Small intestine (tissue), 7 donors: ENCODE data around the gene RTP2. TPM values are rescaled to one million over a fixed set of nuclear protein-coding genes. Genes with fewer than 3 reads are reported as not detected.

Source experiments
- DNase-seq, 2 donors: peaks; one replicate each; pipeline versions ENCODE4 v3.0.0 to v3.0.0-alpha.2; 2013
- FAIRE-seq: peaks from 2 replicates; lab custom pipeline; 2012; peaks lifted over from hg19 to GRCh38; lab: Jason Lieb, UNC
- H3K27ac ChIP-seq, 3 donors: one replicate each; pipeline ENCODE4 v1.5.1; 2013; ENCODE audit warnings: low read length in 2 of 3, mild to moderate bottlenecking in 2 of 3, control low read depth in 1 of 3, inconsistent platforms in 1 of 3, low read depth in 1 of 3, moderate library complexity in 1 of 3
- H3K27me3 ChIP-seq, 3 donors: one replicate each; pipeline ENCODE4 v1.6.1; 2013; ENCODE audit warnings: low read length in 3 of 3, inconsistent platforms in 1 of 3; ENCODE audit not compliant: control insufficient read depth in 3 of 3, insufficient read depth in 3 of 3
- H3K36me3 ChIP-seq, 3 donors: one replicate each; pipeline ENCODE4 v1.6.1; 2013; ENCODE audit warnings: low read length in 3 of 3, inconsistent platforms in 1 of 3, low read depth in 1 of 3, mild to moderate bottlenecking in 1 of 3, moderate library complexity in 1 of 3; ENCODE audit not compliant: control insufficient read depth in 3 of 3, insufficient read depth in 2 of 3
- H3K4me1 ChIP-seq, 3 donors: one replicate each; pipeline ENCODE4 v1.6.1; 2013; ENCODE audit warnings: low read length in 2 of 3, inconsistent platforms in 1 of 3, low read depth in 1 of 3, mild to moderate bottlenecking in 1 of 3, moderate library complexity in 1 of 3; ENCODE audit not compliant: control insufficient read depth in 3 of 3, insufficient read depth in 2 of 3
- H3K4me3 ChIP-seq, 3 donors: one replicate each; pipeline ENCODE4 v1.5.1; 2013; ENCODE audit warnings: low read length in 3 of 3, control low read depth in 1 of 3, inconsistent platforms in 1 of 3, low read depth in 1 of 3, mild to moderate bottlenecking in 1 of 3, moderate library complexity in 1 of 3
- H3K9me3 ChIP-seq, 2 donors: one replicate each; pipeline ENCODE4 v1.6.1; 2013; ENCODE audit warnings: low read depth in 1 of 2, low read length in 1 of 2; ENCODE audit not compliant: control insufficient read depth in 2 of 2, insufficient read depth in 1 of 2
- WGBS, 3 donors: extraction: QIAGEN DNeasy Blood & Tissue Kit; methylation state at CpG; one replicate each; pipeline ENCODE4 v1.1.7; 2013; 5-methylcytosine and 5-hydroxymethylcytosine counted together
- polyA plus RNA-seq, 4 donors: library from polyadenylated mRNA; stranded (reverse) in 3 of 4; unstranded in 1 of 4; fragments of 200-250 nt in 3 of 4; fragments of 120-200 nt in 1 of 4; gene quantifications; one replicate each; pipeline versions ENCODE4 v1.2.1 to v1.2.3, GENCODE V29; 2013
- donor health status: healthy with polysubstance abuse.
- donor health status: control.
- donor health status: control.
- donor health status: Bipolar disorder and iron deficiency.
- donor health status: healthy.

The RTP2 gene
- polyA plus RNA-seq, 4 donors, result not detected

- no peak for FAIRE-seq
- Histone ChIP-seq H3K27ac (no peak overlapping the region), H3K4me3 (no peak overlapping the region), H3K9me3 (no peaks in the 10 kb centered on the region), H3K27me3 (peaks cover 0 to 4% (median 2%) of the 10 kb centered on the region in 3 donors), H3K4me1 (no peaks in the 10 kb centered on the region), H3K36me3 (no peaks in the 10 kb centered on the region)
- no peak for DNase-seq
Measured at GRCh38 chr3:187665010-187665409, 37.3 kb downstream of the RTP2 start.

- Histone ChIP-seq H3K9me3 (no peaks in the 10 kb centered on the region), H3K4me1 (no peaks in the 10 kb centered on the region), H3K4me3 (no peak overlapping the region), H3K36me3 (no peaks in the 10 kb centered on the region), H3K27ac (no peak overlapping the region), H3K27me3 (peaks cover 0 to 2% (median 0%) of the 10 kb centered on the region in 3 donors)
- 69 to 71% (median 70%) methylated on average over 5 of the region's 5 CpGs for WGBS, 3 donors
- DNase-seq (no peak), FAIRE-seq (no peak)
Measured at GRCh38 chr3:187662848-187663409, 39.4 kb downstream of the RTP2 start.

DNA sequence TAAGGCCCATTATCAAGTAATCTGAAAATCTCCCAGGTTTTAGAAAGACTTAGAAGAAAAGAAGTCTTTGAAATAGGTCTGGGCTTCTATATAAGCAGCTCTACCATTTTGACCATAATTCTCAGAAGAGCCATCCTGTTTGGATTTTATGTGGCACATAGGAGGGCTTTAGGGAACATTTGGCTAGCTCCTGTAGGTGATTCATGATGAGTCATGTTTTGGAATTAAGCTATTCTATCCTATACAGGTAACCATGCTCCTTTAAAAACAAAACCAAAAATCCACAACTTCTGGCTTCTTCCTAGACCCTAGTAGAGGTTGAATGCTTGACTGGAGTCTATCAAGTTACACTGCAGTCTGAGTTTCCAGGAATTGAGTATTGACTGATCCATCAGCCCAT lies 41.1 kb downstream of the RTP2 start:
- Histone ChIP-seq H3K27me3 (peaks cover 0 to 2% (median 2%) of the 10 kb centered on the region in 3 donors), H3K4me1 (no peaks in the 10 kb centered on the region), H3K4me3 (no peak overlapping the region), H3K9me3 (no peaks in the 10 kb centered on the region), H3K36me3 (no peaks in the 10 kb centered on the region), H3K27ac (no peak overlapping the region)
- FAIRE-seq, result no peak
- no peak for DNase-seq

- WGBS, 3 donors, result 34 to 54% (median 52%) methylated on average over 2 of the region's 2 CpGs
- DNase-seq (no peak), FAIRE-seq (no peak)
- Histone ChIP-seq H3K9me3 (no peaks in the 10 kb centered on the region), H3K4me1 (no peaks in the 10 kb centered on the region), H3K27me3 (peaks cover 0 to 7% (median 6%) of the 10 kb centered on the region in 3 donors), H3K36me3 (no peaks in the 10 kb centered on the region), H3K4me3 (no peak overlapping the region), H3K27ac (no peak overlapping the region)
Measured at GRCh38 chr3:187651282-187651681, 51.1 kb downstream of the RTP2 start.

Other genes with a start within 250 kb of the RTP2 start
- gene SST, start 32.2 kb downstream of the RTP2 start, polyA plus RNA-seq, result 100 to 1,000 TPM in 2 of 4 donors, 10 to 100 TPM in 2; 72.7 to 377 (median 143) TPM
- 10 to 100 TPM in 1 of 4 donors, 1 to 10 TPM in 3; 3.2 to 15.5 (median 4.2) TPM for gene BCL6, start 42.9 kb upstream of the RTP2 start, polyA plus RNA-seq